ENCODE data around the gene SMC1B.

Gene SMC1B, protein sequence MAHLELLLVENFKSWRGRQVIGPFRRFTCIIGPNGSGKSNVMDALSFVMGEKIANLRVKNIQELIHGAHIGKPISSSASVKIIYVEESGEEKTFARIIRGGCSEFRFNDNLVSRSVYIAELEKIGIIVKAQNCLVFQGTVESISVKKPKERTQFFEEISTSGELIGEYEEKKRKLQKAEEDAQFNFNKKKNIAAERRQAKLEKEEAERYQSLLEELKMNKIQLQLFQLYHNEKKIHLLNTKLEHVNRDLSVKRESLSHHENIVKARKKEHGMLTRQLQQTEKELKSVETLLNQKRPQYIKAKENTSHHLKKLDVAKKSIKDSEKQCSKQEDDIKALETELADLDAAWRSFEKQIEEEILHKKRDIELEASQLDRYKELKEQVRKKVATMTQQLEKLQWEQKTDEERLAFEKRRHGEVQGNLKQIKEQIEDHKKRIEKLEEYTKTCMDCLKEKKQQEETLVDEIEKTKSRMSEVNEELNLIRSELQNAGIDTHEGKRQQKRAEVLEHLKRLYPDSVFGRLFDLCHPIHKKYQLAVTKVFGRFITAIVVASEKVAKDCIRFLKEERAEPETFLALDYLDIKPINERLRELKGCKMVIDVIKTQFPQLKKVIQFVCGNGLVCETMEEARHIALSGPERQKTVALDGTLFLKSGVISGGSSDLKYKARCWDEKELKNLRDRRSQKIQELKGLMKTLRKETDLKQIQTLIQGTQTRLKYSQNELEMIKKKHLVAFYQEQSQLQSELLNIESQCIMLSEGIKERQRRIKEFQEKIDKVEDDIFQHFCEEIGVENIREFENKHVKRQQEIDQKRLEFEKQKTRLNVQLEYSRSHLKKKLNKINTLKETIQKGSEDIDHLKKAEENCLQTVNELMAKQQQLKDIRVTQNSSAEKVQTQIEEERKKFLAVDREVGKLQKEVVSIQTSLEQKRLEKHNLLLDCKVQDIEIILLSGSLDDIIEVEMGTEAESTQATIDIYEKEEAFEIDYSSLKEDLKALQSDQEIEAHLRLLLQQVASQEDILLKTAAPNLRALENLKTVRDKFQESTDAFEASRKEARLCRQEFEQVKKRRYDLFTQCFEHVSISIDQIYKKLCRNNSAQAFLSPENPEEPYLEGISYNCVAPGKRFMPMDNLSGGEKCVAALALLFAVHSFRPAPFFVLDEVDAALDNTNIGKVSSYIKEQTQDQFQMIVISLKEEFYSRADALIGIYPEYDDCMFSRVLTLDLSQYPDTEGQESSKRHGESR

DNA sequence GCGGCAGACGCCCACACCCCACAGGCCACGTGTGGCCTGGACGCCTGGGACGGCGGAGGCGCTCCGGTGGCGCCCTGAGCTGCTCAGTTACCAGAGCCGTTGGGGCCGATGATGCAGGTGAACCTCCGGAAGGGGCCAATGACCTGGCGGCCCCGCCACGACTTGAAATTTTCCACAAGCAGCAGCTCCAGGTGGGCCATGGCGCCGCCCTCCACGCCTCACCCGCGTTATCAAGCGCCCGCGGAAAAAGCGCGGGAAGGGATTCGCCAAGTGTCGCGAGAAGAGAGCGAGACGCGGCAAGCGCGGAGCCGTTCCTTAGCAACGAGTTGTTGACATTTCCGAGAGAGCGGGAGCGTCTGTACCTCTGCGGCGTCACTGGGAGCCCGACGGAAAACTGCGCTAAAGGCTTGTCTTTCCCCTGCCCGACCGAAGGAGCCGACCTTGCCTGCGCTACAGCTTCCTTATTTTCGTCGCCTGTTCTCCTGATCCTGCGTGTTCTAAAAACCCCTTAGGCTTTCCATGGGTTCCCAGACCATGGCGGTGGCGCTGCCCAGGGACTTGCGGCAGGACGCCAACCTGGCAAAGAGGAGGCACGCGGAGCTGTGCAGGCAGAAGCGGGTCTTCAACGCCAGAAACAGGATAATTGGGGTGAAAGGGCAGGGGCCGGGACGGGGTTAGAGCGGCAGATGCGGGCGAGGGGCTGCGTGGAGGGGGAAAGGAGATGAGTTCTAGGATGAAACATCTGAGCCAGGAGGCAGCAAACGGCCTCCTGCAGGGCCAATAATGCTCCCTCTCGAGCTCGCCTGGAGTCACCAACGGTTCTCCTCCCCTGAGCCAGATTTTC lies at the start of gene SMC1B, which contains the start of gene RIBC2:
TSS of gene SMC1B (minus strand) at position 232 of the 844 bp plus-strand sequence. CDS start at position 200, 32 bp downstream.
TSS of gene RIBC2 (plus strand) at position 326 of the 844 bp plus-strand sequence. CDS start at position 520, 194 bp downstream.
- POLR2A ChIA-PET (ENCODE audit: low non-redundant PET), result no interaction called here
- peak within 1 kb of the TSS; percentile 8; the same call in 1 of the 2 replicates for H3K27ac ChIP-seq
- CTCF ChIA-PET, result no interaction called here
- no peak for TF ChIP-seq CTCF (conservative IDR thresholded peaks at IDR 0.05; ENCODE audit: low read depth)
- peak; percentile 53 for DNase-seq (ENCODE audit: low spot score)

DNA sequence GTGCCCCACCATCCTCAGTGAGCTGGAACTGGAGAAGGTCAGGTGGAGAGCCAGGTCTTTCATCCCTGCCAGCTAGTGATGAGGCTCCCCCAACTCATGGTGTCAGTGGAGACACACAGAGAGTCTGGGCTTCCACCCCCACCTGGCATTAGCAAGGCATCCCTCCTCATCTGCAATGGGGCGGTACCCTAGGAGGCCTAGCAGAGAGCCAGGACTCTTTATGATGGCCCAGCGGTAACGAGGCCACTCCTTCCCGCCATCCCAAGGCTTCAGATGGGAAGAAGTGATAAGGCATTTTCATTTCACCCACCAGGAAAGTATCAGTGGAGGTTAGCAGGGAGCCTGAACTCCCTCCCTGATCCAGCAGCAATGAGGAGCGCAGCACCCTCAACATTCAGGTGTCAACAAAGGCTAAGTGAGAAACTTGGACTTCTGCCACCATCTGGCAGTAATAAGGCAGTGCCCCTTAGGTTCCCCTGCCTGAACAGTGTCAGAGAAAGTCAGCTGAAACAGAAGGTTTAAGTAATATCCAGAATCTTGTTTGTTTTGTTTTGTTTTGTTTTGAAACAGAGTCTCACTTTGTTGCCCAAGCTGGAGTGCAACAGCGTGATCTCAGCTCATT lies 48.7 kb upstream of the SMC1B start:
- POLR2A ChIA-PET (ENCODE audit: low non-redundant PET), result no interaction called here
- CTCF ChIA-PET, result interaction anchor here (1.1 kb wide), 1 partner anchor 92 kb away, joined by 4 read pairs; no protein-coding TSS in a partner anchor
- H3K27ac ChIP-seq, result no peak overlapping the region
- TF ChIP-seq CTCF (conservative IDR thresholded peaks at IDR 0.05; ENCODE audit: low read depth), result no peak
- DNase-seq (ENCODE audit: low spot score), result no peak

GRCh38 chr22:45460288-45461109 lies 47.1 kb upstream of the SMC1B start:
- no peak for DNase-seq (ENCODE audit: low spot score)
- TF ChIP-seq CTCF (conservative IDR thresholded peaks at IDR 0.05; ENCODE audit: low read depth), result no peak
- CTCF ChIA-PET, result interaction anchor here (0.7 to 1.1 kb wide), 2 partner anchors 15 to 94 kb away, joined by 3 to 4 read pairs; no protein-coding TSS in a partner anchor
- no peak overlapping the region for H3K27ac ChIP-seq
- POLR2A ChIA-PET (ENCODE audit: low non-redundant PET), result no interaction called here

DNA sequence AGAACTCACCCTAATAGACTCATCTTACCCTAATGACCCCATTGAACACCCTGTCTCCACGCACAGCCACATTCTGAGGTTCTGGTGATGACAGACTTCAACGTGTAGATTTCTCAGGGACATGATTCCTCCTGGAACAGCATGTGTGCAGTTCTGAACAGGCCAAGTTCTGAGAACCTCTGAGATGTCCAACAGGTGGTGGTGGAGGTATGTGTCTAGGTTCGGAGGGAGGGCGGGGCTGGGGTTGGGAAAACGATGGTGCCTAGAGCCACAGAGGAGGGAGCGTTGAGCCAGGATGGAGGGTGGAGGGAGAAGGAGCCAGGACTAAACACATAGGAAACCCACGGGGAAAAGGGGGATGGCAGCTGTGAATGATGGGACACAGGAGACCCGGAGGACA lies 45.8 kb upstream of the SMC1B start:
- CTCF ChIA-PET, result no interaction called here

More for the DNA sequence above, 45.8 kb upstream of the SMC1B start:
- POLR2A ChIA-PET (ENCODE audit: low non-redundant PET), result no interaction called here
- no peak for DNase-seq (ENCODE audit: low spot score)
- no peak overlapping the region for H3K27ac ChIP-seq
- no peak for TF ChIP-seq CTCF (conservative IDR thresholded peaks at IDR 0.05; ENCODE audit: low read depth)

Data from RWPE1 (cell line).